Suprapubic skin (tissue), 3 donors: ENCODE results near the gene DNAAF1.

Experiments used
- CTCF ChIP-seq, 2 donors: fragments of 200-600 bp in 1 of 2; fragments of 450-650 bp in 1 of 2; sonication (generic) in 1 of 2; IDR thresholded peaks; one replicate each; pipeline ENCODE4 v1.5.1; 2016 to 2019; ENCODE audit warnings: antibody characterized with exemption in 2 of 2, mild to moderate bottlenecking in 1 of 2, moderate library complexity in 1 of 2
- EP300 ChIP-seq: sonication (generic); formaldehyde crosslinking; IDR thresholded peaks from one replicate; pipeline ENCODE4 v1.6.1; 2017; ENCODE audit warnings: antibody characterized with exemption
- POLR2A ChIP-seq, 2 donors: fragments of 450-650 bp; IDR thresholded peaks; one replicate each; pipeline ENCODE4 v1.6.1; 2017; ENCODE audit warnings: antibody characterized with exemption in 2 of 2, mild to moderate bottlenecking in 2 of 2, moderate library complexity in 2 of 2

GRCh38 chr16:84225126-84225525 is 80.0 kb downstream of the DNAAF1 start:
- TF ChIP-seq CTCF (IDR thresholded peaks at IDR 0.05) (no peak), POLR2A (IDR thresholded peaks at IDR 0.05) (no peak), EP300 (no peak)
